ENCODE measurements around the gene KRT39. TPM values are rescaled to one million over a fixed set of nuclear protein-coding genes. Genes with fewer than 3 reads are reported as not detected.

KRT39 gene
- not detected in 2 replicates for polyA plus RNA-seq (2011; rRNA removed)
- not detected in 2 replicates for polyA minus RNA-seq (2011; rRNA and poly(A)+ RNA removed)

DNA sequence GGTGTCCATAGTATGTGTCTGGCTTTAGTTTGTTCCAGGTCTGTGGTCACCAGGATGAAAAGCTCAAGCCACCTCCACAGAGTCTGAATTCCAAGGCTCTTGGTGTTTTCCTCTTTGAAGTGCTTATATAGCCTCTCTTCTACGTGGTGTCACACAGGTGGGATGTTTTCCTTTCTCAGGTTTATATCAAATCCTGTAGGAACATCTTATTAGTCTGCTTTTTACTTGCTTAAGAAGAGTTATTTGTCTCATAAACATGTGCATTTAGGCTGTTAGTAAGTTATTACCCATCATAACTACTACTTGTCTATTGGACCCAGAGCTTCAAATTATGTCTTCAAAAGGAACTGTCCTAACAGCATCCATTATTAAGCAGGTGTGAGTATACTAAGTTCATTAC is at the start of gene KRT39:
Gene KRT39 (minus strand): TSS at position 101 of the 400 bp plus-strand sequence. CDS start 92 bp downstream, at position 9.
- CTCF ChIA-PET: interaction anchor here (1.1 to 1.2 kb wide), 2 partner anchors 12 to 15 kb away, joined by 3 to 4 read pairs; no protein-coding TSS in a partner anchor
- DNase-seq (ENCODE audit: low read depth): no peak

GRCh38 chr17:41015454-41015853 is 48.7 kb upstream of the KRT39 start:
- no peaks in the 10 kb centered on the region for H3K27me3 ChIP-seq (ENCODE audit: control insufficient read depth, insufficient read depth, low read length)
- no peak for DNase-seq (ENCODE audit: low read depth)
- H3K36me3 ChIP-seq (ENCODE audit: control insufficient read depth, insufficient read depth, low read length): no peaks in the 10 kb centered on the region
- ChIA-PET POLR2A (no interaction called here), CTCF (interaction anchor here (1.0 to 1.3 kb wide), 3 partner anchors 8 to 632 kb away, joined by 3 to 4 read pairs (median 3); no protein-coding TSS in a partner anchor)
- no peak overlapping the region for H3K4me3 ChIP-seq (ENCODE audit: low read depth, low read length)
- TF ChIP-seq, protein P1, sequence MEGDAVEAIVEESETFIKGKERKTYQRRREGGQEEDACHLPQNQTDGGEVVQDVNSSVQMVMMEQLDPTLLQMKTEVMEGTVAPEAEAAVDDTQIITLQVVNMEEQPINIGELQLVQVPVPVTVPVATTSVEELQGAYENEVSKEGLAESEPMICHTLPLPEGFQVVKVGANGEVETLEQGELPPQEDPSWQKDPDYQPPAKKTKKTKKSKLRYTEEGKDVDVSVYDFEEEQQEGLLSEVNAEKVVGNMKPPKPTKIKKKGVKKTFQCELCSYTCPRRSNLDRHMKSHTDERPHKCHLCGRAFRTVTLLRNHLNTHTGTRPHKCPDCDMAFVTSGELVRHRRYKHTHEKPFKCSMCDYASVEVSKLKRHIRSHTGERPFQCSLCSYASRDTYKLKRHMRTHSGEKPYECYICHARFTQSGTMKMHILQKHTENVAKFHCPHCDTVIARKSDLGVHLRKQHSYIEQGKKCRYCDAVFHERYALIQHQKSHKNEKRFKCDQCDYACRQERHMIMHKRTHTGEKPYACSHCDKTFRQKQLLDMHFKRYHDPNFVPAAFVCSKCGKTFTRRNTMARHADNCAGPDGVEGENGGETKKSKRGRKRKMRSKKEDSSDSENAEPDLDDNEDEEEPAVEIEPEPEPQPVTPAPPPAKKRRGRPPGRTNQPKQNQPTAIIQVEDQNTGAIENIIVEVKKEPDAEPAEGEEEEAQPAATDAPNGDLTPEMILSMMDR (IDR thresholded peaks at IDR 0.05; ENCODE audit: insufficient read depth, low read depth, low read length): no peak

More for the DNA sequence above, at the start of gene KRT39:
- POLR2A ChIA-PET: no interaction called here
- H3K4me3 ChIP-seq (ENCODE audit: low read depth, low read length): no peak within 1 kb of the TSS
- no peaks in the 10 kb centered on the region for H3K36me3 ChIP-seq (ENCODE audit: control insufficient read depth, insufficient read depth, low read length)
- TF ChIP-seq, protein P1 (IDR thresholded peaks at IDR 0.05; ENCODE audit: insufficient read depth, low read depth, low read length): no peak
- no peaks in the 10 kb centered on the region for H3K27me3 ChIP-seq (ENCODE audit: control insufficient read depth, insufficient read depth, low read length)

DNA sequence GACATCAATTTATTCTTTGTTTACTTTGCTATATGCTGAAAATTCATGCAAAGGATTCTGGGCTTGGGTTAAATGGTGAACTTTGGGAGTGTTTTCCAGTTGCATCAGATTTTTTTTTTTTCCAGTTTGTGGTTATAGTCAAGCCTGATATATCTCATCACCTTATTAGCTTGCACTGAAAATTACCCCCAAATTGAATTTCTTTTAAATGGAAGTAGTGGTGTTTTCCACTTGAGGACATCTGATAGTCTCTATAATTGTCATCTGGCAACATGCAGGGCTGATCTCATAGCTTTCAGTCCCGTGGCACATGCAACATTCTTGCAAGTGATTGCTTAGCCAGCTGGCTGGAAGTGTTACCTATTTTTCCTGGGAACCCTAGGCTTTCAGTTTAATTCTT is 46.9 kb upstream of the KRT39 start:
- POLR2A ChIA-PET: interaction anchor here (0.6 to 0.7 kb wide), 2 partner anchors 13 to 86 kb away, joined by 5 read pairs; partner anchors contain the start of gene KRTAP1-5
- TF ChIP-seq, protein P1 (IDR thresholded peaks at IDR 0.05; ENCODE audit: insufficient read depth, low read depth, low read length): no peak
- no peaks in the 10 kb centered on the region for H3K36me3 ChIP-seq (ENCODE audit: control insufficient read depth, insufficient read depth, low read length)
- peak; percentile 71 for DNase-seq (ENCODE audit: low read depth)
- CTCF ChIA-PET: interaction anchor here (1.0 to 2.0 kb wide), 5 partner anchors 11 to 649 kb away, joined by 3 to 7 read pairs (median 3); partner anchors contain the start of gene KRTAP1-5
- H3K4me3 ChIP-seq (ENCODE audit: low read depth, low read length): no peak overlapping the region
- no peaks in the 10 kb centered on the region for H3K27me3 ChIP-seq (ENCODE audit: control insufficient read depth, insufficient read depth, low read length)

DNA sequence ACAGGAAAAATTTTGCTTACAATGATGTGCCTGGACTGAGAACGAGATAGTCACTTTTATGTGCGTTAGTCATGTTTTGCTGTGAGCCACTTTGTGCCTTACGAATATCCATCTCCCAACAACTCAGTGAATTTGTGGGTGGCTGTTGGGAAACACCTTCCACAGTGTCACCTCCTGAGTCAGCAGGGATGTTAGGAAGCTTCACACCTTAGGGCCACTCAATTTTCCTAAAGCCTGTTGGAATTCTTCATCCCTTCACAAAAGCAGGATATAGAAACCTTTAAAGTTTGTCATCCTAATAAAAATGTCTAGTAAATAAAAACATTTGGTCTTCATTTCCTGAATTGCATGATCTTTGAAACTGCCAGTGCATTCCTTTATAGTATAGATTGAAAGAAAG is 46.4 kb upstream of the KRT39 start:
- CTCF ChIA-PET: interaction anchor here (1.0 to 2.0 kb wide), 5 partner anchors 11 to 650 kb away, joined by 3 to 7 read pairs (median 3); partner anchors contain the start of gene KRTAP1-5

More for the DNA sequence above, 46.4 kb upstream of the KRT39 start:
- no peaks in the 10 kb centered on the region for H3K27me3 ChIP-seq (ENCODE audit: control insufficient read depth, insufficient read depth, low read length)
- H3K4me3 ChIP-seq (ENCODE audit: low read depth, low read length): no peak overlapping the region
- peak; percentile 91 for DNase-seq (ENCODE audit: low read depth)
- POLR2A ChIA-PET: interaction anchor here (0.6 kb wide), 1 partner anchor 474 kb away, joined by 14 read pairs; no protein-coding TSS in a partner anchor
- TF ChIP-seq, protein P1 (IDR thresholded peaks at IDR 0.05; ENCODE audit: insufficient read depth, low read depth, low read length): no peak
- no peaks in the 10 kb centered on the region for H3K36me3 ChIP-seq (ENCODE audit: control insufficient read depth, insufficient read depth, low read length)
